Measurements from ENCODE around the gene IFIT5. TPM values are rescaled to one million over a fixed set of nuclear protein-coding genes. Genes with fewer than 3 reads are reported as not detected.

Gene IFIT5
- total RNA-seq, 1 donor from 2014 or later = 13.7 TPM

GRCh38 chr10:89371079-89371478 lies 43.3 kb upstream of the IFIT5 start:
- TF ChIP-seq, protein P1, sequence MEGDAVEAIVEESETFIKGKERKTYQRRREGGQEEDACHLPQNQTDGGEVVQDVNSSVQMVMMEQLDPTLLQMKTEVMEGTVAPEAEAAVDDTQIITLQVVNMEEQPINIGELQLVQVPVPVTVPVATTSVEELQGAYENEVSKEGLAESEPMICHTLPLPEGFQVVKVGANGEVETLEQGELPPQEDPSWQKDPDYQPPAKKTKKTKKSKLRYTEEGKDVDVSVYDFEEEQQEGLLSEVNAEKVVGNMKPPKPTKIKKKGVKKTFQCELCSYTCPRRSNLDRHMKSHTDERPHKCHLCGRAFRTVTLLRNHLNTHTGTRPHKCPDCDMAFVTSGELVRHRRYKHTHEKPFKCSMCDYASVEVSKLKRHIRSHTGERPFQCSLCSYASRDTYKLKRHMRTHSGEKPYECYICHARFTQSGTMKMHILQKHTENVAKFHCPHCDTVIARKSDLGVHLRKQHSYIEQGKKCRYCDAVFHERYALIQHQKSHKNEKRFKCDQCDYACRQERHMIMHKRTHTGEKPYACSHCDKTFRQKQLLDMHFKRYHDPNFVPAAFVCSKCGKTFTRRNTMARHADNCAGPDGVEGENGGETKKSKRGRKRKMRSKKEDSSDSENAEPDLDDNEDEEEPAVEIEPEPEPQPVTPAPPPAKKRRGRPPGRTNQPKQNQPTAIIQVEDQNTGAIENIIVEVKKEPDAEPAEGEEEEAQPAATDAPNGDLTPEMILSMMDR (IDR thresholded peaks at IDR 0.05) = no peak
- H3K4me1 Mint-ChIP-seq (ENCODE audit: low read depth) = peaks cover 43% of the 10 kb centered on the region
- no peak overlapping the region for H3K4me3 Mint-ChIP-seq (ENCODE audit: unreplicated experiment)
- H3K36me3 Mint-ChIP-seq (ENCODE audit: low read depth) = no peaks in the 10 kb centered on the region
- no peak for DNase-seq (ENCODE audit: low spot score)
- H3K27ac Mint-ChIP-seq (ENCODE audit: unreplicated experiment) = no peak overlapping the region
- H3K9me3 Mint-ChIP-seq (ENCODE audit: low read depth) = no peaks in the 10 kb centered on the region
- H3K27me3 Mint-ChIP-seq (ENCODE audit: low read depth) = no peaks in the 10 kb centered on the region

DNA sequence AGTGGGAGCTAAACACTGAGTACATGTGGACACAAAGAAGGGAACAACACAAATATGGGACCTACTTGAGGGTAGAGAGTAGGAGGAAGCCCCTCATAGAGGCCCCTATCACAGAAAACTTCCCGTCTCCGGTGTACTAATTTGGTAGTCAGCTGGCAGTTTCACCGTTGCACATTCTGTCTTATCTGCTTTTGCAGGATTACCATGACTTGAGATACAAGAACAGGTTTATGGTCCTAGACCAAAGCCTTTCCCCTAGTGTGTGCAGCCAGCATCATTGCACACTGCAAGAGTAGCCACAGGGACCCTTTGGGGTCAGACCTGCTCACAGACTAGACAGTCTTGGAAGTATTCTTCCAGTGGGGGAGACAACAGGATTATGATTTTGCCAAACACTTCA lies 42.4 kb upstream of the IFIT5 start:
- Mint-ChIP-seq H3K4me1 (ENCODE audit: low read depth) (peaks cover 43% of the 10 kb centered on the region), H3K9me3 (ENCODE audit: low read depth) (no peaks in the 10 kb centered on the region), H3K27me3 (ENCODE audit: low read depth) (no peaks in the 10 kb centered on the region), H3K4me3 (ENCODE audit: unreplicated experiment) (no peak overlapping the region), H3K27ac (ENCODE audit: unreplicated experiment) (no peak overlapping the region), H3K36me3 (ENCODE audit: low read depth) (no peaks in the 10 kb centered on the region)
- no peak for DNase-seq (ENCODE audit: low spot score)
- TF ChIP-seq, protein P1 (IDR thresholded peaks at IDR 0.05) = no peak

- H3K36me3 Mint-ChIP-seq (ENCODE audit: low read depth) = no peaks in the 10 kb centered on the region
- peaks cover 29% of the 10 kb centered on the region for H3K4me1 Mint-ChIP-seq (ENCODE audit: low read depth)
- no peaks in the 10 kb centered on the region for H3K27me3 Mint-ChIP-seq (ENCODE audit: low read depth)
- H3K27ac Mint-ChIP-seq (ENCODE audit: unreplicated experiment) = peak overlapping the region; percentile 85
- H3K9me3 Mint-ChIP-seq (ENCODE audit: low read depth) = no peaks in the 10 kb centered on the region
- no peak for DNase-seq (ENCODE audit: low spot score)
- TF ChIP-seq, protein P1 (IDR thresholded peaks at IDR 0.05) = no peak
- H3K4me3 Mint-ChIP-seq (ENCODE audit: unreplicated experiment) = no peak overlapping the region
Measured at GRCh38 chr10:89373916-89374711, 40.3 kb upstream of the IFIT5 start.

DNA sequence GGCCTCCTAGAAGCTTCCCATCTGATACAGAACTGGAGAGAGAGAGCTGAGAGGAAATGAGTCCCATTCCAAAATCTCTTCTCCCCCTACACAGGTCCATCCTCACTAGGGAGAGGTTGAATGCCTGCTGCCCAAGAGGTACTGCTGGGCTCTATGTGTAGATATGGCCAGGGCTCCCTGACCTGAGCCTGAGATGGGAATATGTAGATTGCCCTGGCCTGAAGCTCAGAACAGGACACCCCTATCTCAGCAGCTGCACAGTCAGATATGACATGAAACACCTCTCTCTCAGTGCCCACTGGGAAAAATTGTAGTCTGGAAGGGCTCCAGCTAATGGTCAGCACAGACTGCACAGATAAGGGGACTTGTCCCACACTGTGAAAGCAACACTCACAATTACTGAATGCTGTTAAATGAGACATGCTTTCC lies 39.6 kb upstream of the IFIT5 start:
- Mint-ChIP-seq H3K36me3 (ENCODE audit: low read depth) (no peaks in the 10 kb centered on the region), H3K27ac (ENCODE audit: unreplicated experiment) (peak overlapping the region; percentile 85), H3K4me1 (ENCODE audit: low read depth) (peaks cover 23% of the 10 kb centered on the region), H3K4me3 (ENCODE audit: unreplicated experiment) (no peak overlapping the region), H3K27me3 (ENCODE audit: low read depth) (no peaks in the 10 kb centered on the region), H3K9me3 (ENCODE audit: low read depth) (no peaks in the 10 kb centered on the region)
- DNase-seq (ENCODE audit: low spot score) = no peak
- TF ChIP-seq, protein P1 (IDR thresholded peaks at IDR 0.05) = no peak

DNA sequence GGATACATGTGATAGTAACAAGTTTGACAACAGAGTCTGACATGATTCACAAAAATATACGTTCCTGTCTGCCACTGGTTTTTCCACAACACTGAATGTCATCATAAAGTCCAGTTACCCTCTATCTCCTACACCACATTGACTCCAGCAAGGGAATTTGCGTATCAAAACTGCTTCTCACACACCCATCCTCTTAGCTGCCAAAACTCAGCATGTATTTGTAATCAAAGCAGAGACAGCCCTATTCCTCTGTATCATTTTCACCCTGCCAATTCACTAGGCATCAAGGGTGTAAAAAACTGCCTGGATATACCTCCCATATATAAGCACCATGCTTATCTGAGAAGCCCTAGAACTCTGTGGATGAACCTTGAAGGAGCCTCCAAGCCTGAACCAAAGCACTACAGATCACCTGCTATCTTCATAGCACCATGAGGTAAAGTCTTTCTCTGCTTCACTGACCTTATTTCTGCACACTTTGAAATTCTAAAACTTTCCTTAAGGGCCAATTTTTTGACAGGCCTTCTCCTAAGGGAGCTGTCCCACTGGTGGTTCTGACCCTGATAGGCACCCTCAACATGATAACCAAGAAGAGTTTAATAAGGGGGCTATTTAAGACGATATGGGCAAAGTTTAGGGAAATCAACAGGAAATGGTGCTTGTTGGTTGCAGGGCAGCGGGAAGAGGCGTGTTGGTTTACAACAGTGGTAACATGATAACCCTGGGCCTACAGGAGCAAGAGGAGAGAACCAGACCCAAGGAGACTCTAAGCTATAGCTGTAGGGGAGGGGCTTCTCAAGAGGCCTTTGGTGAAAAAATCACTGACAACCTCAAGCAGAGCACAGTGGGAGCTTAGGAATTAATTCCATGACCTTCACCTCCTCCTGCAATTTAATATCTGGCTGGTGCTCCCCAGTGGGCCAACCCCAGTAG lies 36.4 kb upstream of the IFIT5 start, which contains the start of gene IFIT1B:
Gene IFIT1B, plus strand, starts transcription at position 352 of the 933 bp plus-strand sequence. Its CDS starts 80 bp downstream, at position 432.
- no peak within 1 kb of the TSS for H3K27ac Mint-ChIP-seq (ENCODE audit: unreplicated experiment)
- H3K4me1 Mint-ChIP-seq (ENCODE audit: low read depth) = peaks cover 19% of the 10 kb centered on the region
- no peak within 1 kb of the TSS for H3K4me3 Mint-ChIP-seq (ENCODE audit: unreplicated experiment)
- H3K27me3 Mint-ChIP-seq (ENCODE audit: low read depth) = no peaks in the 10 kb centered on the region
- no peaks in the 10 kb centered on the region for H3K9me3 Mint-ChIP-seq (ENCODE audit: low read depth)
- TF ChIP-seq, protein P1 (IDR thresholded peaks at IDR 0.05) = no peak
- no peak for DNase-seq (ENCODE audit: low spot score)
- H3K36me3 Mint-ChIP-seq (ENCODE audit: low read depth) = no peaks in the 10 kb centered on the region
